Measurements from ENCODE around the gene NDUFC1.

NDUFC1 gene

DNA sequence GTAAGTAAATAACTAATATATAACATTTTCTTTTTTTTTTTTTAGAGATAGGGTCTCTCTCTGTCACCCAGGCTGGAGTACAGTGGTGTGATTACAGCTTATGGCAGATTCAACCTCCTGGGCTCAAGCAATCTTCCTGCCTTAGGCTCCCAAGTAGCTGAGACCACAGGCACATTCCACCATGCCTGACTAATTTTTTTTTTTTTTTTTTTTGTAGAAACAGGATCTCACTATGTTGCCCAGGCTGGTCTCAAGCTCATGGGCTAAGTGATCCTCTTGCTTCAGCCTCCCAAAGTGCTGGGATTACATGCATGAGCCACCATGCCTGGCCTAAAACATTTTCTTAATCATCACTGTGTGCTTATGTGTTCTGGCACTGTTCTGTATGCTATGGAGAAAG, 55.0 kb downstream of the NDUFC1 start:
- no peak for DNase-seq (ENCODE audit: low read depth)

DNA sequence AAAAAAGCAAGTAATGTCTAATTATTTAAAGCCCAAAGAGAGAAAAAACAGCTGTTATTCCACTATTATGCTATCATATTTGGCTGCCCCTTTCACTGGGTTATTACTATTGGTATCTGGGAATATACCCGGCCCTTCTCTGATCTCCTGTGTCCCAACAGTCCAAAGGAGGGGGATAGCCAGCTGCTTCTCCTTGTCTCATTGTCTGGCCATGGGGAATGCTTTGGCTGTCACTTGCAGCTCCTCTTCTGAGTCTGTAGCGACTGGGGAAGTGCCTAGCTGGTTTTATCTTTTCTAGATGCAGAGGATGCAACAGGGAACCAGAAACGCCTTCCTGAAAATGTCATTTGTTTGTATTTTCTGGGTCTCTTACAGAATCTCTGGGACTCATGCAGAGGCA, 56.1 kb downstream of the NDUFC1 start:
- DNase-seq (ENCODE audit: low read depth): no peak

DNA sequence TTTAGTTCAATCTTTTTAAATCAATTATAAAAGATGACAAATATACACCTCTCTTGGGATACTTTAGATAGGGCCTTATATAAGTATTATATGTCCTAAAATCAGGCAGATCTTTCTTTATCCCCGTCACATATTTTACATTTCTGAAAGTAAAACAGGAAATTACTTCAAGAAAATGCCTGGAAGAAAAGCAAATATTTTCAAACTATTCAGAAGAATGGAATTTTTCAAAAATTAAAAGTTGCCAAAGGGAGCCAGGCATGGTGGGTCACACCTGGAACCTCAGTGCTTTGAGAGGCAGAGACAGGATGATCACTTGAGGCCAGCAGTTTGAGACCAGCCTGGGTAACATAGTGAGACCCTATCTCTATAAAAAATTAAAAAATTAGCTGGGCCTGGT, 56.7 kb downstream of the NDUFC1 start:
- DNase-seq (ENCODE audit: low read depth): no peak

DNA sequence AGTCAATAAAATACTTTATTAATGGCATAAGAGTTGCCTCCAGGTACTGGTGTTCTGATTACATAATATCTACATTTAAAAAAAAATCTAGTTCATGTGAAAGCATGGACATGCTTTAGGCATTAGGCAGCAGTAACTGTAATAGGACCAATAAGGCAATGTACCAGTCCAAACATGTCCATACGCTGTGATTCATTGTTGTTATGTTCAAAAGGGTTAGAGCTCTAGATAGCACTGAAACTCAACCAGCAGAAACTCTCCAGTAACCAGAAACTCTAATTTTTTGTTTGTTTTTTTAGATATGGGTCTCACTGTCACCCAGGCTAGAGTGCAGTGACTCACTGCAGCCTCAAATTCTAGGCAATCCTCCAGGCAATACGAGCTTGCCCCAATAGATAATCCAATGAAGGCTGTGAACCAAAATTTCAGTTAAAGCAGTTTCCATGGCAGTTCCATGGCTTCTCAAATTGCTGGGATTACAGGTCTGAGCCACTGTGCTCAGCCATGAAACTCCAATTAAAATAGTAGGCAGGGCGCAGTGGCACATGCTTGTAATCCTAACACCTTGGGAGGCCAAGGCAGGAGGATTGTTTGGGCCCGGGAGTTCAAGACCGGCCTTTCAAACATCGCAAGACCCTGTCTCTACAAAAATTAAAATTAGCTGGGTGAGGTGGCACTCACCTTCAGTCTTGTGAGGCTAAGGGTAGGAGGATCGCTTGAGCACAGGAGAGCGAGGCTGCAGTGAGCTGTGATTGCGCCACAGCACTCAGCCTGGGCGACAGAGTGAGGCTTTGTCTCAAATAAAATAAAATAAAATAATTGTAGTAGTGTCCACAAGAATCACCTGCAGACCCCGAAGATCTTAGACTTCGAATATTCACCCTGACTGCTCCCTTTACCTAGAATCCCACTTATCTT, 58.6 kb downstream of the NDUFC1 start:
- no peak for DNase-seq (ENCODE audit: low read depth)

DNA sequence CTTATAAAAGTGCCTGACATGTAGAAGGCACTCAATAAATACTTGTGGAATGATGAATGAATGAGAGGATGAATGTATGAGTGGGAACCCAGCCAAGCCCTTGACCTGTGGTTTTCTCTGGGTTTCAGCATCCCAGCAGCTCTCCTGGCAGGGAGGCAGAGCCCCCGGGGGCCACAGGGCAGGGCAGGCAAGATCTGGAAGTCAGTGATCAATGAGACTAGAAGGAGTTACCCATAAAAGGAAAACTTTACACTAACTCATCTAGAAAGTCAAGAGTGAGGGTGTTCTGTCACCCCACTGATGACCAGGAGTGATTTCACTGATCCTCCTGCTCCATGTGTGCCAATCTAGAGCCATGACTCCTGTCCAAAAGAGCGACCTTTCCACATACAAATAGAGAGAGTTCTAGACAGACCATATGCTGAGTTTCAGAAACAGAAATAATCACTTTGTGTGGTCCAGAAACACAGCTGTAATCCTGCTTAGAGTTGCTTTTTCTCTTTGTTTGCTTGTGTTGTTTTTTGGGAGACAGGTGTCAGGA, 59.7 kb downstream of the NDUFC1 start:
- no peak for DNase-seq (ENCODE audit: low read depth)

DNA sequence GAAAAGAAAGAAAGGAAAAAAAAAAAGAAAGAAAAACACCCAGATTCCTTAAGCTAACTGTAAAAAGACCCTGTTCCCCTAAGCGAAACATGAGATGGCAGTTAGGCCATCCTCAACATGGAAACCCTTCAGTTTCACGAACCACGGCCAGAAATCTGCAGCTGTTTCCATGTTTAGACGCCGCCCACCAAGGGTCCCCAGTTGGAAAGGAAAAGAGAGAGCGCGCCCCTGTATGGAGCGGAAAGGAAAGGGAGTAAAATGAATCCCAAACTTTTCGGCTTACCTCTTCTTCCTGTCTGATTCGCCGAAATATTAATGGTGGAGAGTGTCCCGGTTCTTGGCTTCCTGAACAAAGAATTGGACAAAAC, 60.5 kb downstream of the NDUFC1 start:
- no peak for DNase-seq (ENCODE audit: low read depth)

DNA sequence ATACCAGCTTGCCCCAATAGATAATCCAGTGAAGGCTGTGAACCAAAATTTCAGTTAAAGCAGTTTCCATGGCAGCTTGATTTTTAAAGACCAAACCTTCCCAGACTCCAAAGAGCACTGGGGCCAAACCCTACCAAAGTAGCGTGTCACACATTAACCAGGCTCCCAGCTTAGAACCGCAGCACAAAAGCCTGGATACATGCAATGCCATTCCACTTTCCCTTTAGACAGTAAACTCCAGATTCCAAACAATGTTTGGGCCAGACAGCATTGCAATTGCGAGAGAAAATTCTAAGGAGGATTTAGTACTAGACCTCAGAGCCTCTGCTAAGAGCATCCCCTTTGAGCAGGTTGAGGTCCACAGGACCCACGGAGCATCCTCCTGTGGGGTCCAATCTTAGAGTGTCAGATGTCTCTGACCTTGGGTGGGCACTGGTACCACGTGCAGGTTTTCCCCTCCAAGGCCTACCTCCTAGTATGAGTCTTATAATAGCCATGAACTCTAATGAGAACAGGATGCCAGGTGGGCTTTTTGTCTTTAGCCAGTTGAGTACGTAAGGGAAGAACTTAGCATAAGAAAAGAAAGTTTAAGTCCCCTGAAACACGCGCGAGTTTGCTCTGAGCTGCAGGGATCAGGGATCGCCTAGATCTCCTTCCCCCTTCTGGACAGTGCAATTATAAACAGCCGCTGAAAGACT, 61.0 kb downstream of the NDUFC1 start:
- DNase-seq (ENCODE audit: low read depth): no peak

Measured in T-helper 22 cell (primary cell).